GF-D8 (cell line): ENCODE data around the gene TSEN34.
"Not testable (repeated sequence)": the region's sequence is repeated elsewhere in the genome, so short reads cannot be mapped to it uniquely, and the experiment has no call there.

Source experiments
- DNase-seq: peaks from one replicate; lab custom pipeline; 2025; lab: John Stamatoyannopoulos, UW

TSEN34 gene

DNA sequence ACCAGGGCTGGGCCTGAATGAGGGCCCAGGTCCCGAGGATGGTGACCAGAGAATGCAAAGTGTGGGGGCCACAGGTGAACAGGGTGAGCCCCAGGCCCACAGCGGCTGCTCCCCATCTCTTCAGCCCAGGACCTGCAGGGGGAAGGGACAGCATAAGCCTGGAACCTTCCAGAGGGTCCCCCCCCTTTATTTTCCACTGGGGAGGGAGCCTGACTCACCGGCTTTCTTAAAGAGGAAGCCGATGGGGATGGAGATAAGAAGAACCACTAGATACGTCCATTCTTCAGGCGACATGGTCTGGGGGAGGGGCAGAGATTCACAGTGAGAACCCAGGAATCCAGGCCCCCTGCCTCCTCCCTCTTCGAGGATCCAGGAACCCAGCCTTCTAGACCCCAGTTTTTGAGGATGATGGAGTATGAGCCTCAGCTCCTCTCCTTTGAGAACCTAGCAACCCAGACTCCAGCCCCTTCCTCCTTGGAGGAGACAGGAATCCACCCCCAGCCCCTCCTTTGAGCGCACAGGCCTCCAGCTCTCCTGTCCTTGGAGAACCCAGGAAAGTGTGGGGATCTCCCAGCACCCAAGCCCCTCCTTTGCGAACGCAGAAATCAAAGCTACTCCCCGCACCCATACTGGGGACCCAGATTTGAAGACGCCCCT, 2.8 kb upstream of the TSEN34 start:
- DNase-seq = peak; percentile 91

DNA sequence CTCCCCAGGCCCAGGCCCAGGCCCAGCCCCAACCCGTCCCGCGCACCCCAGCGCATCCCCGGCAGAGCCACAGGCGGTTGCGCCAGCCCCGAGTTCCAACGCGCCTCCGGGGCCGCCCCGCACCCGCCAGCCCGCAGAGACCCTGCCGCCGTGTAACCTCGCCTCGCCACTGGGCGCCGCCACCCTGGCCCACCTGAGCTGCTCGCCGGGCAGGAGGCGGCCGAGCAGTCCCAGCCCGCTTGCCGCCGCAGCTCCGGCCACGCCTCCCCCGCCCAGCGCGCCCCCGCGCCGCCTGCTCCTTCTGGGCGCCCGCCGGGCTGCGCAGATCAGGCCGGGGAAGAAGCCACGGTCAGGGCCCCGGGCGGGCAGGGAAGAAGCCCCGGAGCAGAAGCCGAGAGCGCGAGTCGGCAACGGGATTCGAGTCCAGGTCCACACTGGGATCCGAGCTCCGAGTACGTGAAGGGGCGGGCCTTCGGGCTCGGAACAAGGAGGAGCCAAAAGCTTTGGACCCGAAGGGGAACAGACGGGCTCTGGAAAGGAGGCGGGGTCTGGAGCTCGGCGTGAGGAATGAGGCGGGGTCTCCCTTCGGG, 1.9 kb upstream of the TSEN34 start, which contains the start of gene MBOAT7:
TSS of gene MBOAT7 (minus strand) at position 436 of the 590 bp plus-strand sequence. CDS start 1,072 bp downstream, outside the sequence.
- no peak for DNase-seq

DNA sequence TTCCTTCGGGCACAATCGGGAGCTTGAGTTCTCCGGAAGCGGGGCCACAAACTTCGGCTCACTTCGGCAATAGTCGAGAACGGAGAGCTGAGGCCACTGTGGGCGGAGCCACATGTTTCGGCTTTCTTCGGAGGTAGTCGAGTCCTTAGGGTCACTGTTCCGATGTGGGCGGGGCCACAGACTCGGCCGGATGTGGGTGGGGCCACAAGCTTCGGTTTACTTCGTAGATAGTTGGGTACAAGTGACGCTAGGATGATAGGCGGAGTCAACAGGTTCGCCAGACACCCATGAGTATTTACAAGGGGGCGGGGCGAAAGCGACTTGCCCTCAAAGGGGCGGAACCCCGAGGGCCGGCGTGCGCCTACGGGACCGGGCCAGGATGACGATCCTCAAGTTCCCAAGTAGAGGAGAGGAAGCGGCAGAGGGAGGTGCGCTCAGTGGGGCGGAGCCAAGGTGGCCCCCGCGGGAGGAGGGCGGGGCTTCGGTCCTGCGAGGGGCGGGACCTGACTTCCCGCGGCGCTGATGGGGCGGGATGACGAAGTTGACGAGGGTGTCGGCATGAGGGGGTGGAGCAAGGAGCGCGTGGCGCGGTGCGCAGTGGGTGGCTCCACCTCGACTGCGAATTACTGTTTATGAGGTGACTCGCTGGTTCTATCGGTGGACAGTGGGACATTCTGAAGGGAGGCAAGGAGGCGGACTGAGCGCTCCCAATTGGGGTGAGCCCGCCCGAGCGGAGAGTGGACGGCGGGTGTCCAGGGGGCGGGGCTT, 1.2 kb upstream of the TSEN34 start:
- DNase-seq = peak; percentile 99

DNA sequence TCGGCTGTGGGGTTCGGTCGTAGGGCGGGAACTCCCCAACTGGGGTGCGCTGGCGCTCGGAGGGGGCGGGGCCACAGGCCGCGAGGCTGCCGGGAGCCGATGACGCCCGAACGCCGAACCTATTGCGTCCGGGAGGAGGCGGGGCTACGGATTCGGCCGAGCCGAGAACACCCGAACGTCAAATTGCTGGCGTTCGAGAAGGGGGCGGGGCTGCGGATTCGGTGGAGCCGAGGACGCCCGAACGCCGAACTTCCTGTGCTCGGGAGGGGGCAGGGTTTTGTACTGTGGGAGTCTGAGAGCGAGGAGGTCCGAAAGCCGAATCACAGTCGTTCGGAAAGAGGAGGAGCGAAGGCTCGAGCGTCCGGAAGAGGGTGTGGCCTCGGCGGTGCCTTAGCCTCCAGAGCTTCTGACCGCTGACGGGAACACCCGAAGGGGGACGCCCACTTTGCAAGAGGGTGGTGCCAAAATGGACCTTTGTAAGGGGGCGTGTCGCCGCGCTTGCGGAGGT, 551 bp upstream of the TSEN34 start:
- peak; percentile 98 for DNase-seq

DNA sequence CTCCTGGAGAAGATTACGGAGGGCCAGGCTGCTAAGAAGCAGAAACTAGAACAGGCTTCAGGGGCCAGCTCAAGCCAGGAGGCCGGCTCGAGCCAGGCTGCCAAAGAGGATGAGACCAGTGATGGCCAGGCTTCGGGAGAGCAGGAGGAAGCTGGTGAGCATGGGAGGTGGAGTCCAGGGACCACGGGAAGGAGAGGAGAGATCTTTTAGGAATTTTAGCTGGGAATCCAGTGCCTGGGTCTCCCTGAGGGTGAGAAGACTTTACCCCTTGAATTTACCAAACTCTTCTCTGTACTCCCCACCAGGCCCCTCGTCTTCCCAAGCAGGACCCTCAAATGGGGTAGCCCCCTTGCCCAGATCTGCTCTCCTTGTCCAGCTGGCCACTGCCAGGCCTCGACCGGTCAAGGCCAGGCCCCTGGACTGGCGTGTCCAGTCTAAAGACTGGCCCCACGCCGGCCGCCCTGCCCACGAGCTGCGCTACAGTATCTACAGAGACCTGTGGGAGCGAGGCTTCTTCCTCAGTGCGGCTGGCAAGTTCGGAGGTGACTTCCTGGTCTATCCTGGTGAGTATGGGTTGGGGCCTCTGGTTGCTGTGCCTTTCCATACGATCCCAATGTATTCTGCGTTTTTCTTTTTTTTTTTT, 824 bp downstream of the TSEN34 start:
- DNase-seq = no peak

DNA sequence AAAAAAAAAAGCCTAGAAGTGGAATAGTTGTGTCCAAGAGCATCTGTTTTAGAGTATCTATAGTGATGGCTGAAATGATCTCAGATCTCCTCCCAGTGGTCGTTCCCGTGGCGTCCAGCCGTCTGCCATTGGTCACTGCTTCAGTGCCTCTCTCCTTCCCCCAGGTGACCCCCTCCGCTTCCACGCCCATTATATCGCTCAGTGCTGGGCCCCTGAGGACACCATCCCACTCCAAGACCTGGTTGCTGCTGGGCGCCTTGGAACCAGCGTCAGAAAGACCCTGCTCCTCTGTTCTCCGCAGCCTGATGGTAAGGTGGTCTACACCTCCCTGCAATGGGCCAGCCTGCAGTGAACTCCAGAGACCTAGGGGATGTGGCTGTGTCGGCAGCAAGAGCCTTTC, 1.9 kb downstream of the TSEN34 start:
- DNase-seq = no peak

DNA sequence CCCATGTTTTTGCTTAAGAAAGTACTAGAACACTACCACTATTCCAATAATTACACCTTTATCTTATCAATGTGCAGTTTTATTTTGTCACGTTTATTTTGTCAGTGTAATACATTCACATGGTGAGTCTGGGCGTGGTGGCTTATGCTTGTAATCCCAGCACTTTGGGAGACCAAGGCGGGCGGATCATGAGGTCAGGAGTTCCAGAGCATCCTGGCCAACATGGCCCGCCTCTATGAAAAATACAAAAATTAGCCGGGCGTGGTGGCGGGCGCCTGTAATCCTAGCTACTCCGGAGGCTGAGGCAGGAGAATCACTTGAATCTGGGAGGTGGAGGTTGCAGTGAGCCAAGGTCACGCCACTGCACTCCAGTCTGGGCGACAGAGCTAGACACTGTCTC, 3.4 kb downstream of the TSEN34 start:
- not testable (repeated sequence) for DNase-seq

DNA sequence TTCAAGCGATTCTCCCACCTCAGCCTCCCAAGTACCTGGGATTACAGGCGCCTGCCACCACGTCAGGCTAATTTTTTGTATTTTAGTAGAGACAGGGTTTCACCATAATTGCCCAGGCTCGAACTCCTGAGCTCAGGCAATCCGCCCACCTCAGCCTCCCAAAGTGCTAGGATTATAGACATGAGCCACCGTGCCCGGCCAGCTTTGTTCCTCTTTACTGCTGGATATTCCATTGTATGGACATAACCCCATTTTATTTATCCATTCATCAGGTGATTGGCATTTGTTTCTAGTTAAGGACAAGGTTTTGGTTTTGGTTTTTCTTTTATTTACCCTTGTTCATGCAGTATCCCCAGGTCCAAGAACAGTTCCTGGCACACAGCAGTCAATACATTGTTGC, 5.4 kb downstream of the TSEN34 start:
- DNase-seq = no peak

DNA sequence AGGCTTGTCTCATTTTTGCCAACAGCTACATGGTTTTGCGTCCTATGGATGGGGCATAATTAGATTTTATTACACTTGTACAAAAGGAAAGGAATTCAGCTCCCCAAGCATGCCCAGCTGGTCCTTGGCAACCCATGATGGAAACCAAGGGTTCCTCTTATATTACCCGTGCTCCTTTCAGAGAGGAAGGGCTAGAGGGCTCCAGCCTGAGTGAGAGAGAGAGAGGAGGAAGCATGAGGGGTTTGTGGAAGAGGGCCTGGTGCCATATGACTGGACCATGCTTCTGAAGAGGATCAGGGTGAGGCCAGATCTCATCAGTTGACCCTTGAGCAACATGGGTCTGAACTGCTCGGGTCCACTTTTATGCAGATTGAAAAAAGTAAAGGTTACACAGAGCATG, 6.0 kb downstream of the TSEN34 start:
- no peak for DNase-seq

DNA sequence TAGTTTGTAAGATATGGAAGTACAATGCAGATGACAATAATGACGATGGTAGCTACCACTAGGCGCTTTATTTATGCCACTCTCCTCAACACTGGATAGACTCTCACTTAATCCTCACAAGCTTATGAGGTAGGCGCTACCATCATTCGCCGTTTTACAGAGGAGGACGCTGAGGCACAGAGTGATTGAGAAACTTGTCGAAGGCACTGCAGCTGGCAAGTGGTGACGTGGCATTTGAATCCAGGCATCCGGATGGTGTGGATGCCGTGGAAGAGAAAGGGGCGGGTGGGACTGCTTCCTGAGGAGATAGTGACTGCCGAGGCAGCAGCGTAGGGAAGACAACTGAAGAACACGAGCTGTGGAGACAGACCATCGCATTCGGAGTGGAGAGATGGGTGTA, 8.3 kb downstream of the TSEN34 start:
- no peak for DNase-seq

DNA sequence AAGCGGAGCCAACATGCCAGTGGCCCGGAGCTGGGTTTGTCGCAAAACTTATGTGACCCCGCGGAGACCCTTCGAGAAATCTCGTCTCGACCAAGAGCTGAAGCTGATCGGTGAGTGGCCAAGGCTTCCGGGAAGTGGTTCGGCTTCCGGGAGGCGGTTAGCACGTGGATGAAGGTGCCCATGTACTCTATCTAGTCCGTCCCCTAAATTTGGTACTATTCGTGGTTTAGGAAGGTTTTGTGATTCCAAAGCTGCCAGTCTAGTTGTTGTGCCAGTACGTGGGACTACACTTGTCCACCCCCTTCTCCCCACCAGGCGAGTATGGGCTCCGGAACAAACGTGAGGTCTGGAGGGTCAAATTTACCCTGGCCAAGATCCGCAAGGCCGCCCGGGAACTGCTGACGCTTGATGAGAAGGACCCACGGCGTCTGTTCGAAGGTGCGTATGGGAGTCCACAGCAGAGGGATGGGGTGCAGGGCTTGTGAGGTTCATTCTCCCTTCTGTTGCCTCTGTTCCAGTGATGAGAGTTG, 10.1 kb downstream of the TSEN34 start:
- DNase-seq = no peak

DNA sequence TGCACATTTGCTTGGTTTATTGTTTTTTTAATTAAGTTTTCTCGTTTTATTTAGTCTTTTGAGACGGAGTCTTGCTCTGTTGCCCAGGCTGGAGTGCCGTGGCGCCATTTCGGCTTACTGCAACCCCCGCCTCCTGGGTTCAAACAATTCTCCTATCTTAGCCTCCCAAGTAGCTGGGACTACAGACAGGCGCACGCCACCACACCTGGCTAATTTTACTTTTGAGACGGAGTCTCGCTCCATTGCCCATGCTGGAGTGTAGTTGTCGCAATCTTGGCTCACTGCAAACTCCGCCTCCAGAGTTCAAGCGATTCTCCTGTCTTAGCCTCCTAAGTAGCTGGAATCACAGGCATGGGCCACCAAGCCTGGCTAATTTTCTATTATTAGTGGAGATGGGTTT, 10.9 kb downstream of the TSEN34 start:
- no peak for DNase-seq

DNA sequence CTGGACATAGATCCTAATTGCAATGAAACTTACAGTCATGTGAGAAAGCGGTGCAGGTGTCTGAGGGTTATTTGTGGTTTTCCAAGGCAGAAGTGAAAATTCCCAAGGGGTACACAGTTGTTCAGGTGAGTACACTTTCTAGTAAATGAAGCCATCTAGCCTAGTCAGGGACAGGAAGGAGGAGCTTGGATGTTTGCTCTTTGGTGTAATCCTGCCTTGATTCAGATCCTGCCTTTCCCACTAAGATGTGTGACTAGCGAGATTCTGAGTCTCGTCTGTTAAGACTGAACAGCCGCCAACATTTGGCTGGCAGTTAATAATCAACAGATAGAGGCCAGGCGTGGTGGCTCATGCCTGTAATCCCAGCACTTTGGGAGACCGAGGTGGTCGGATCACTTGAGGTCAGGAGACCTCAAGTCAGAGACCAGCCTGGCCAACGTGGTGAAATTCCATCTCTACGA, 12.1 kb downstream of the TSEN34 start:
- no peak for DNase-seq

DNA sequence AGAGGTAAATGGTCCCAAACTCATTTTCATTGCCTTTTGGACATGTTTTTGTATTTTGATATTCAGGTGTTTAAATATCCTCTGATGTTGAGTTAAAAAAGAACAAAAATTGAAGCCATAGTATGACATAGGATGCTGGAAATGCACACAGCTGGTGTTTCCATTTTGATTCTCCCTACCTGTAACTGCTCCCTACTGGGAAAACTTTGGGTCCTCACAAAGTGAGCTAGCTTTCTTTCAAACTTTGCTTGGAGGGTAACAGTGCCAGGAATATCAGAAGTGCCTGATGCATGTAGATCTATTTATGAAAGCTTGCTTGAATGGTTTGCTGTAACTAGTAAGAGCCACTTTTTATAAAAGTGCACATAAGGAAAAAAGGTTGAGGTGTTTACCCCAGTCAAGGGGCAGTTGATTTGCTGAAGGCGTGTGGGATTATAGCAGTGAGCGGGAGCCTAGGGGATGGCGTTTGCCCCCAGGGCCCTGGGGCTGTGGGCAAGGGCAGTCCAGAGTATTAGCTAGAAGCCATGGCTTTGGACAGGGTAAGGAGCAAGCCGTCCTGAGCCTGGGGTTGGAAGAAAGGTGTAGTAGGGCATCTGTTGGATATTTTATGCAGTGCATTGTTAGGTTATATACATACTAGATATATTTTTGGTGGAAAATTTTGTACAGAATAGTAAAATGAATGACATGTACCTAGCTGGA, 13.8 kb downstream of the TSEN34 start:
- no peak for DNase-seq

DNA sequence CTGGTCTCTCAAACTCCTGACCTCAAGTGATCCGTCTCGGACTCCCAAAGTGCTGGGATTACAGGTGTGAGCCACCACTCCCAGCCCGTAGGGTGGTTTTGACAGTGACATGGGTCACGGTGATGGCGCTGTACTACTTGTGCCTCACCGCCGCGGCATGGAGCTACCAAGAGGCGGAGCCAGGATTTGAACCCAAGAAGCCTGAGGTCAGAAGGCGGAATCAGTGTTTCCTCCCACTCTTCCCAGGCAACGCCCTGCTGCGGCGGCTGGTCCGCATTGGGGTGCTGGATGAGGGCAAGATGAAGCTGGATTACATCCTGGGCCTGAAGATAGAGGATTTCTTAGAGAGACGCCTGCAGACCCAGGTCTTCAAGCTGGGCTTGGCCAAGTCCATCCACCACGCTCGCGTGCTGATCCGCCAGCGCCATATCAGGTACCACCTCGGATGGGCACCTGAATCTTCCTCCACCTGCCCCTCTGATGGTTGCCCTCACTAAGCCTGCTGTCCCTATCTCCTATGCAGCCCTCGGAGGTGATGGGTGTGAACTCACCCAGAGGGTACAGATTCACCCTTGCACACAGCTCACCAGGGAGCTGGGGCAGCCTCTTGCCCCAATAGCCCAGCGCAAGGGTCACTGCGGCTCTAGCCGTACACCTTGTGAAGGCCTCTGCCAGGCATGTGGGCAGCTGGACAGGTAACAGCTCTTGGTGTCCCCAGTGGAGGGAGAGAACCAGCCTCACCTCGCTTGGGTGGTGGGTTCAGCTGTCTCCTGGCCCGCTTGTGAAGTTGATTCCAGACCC, 15.1 kb downstream of the TSEN34 start:
- no peak for DNase-seq

DNA sequence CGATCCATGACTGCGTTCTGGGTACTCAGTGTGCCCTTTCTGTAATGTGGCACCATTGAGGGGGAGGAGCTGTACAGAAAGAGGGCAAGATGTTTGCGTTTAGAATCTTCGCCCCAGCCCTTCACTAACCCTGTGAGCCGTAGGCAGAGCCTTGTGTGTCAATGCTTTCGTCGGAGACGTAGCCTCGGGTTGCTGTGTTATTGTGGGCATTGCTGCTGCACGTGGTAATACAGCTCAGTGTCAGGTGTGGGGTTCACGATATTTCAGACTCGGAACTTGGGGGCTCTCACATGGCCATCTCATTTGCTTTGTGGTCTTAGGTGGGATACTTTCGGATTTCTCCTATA, 15.7 kb downstream of the TSEN34 start:
- no peak for DNase-seq

DNA sequence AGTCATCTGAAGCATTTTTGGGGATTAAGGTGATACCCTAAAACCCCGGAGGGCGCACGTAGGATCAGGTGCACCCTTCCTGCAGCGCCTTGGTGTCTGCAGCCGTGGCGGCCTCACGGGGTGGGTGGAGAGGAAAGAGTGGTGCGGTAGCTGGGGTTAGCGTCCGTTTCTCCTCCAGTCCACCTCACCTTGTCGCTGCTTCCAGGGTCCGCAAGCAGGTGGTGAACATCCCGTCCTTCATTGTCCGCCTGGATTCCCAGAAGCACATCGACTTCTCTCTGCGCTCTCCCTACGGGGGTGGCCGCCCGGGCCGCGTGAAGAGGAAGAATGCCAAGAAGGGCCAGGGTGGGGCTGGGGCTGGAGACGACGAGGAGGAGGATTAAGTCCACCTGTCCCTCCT, 16.1 kb downstream of the TSEN34 start:
- DNase-seq = not testable (repeated sequence)

DNA sequence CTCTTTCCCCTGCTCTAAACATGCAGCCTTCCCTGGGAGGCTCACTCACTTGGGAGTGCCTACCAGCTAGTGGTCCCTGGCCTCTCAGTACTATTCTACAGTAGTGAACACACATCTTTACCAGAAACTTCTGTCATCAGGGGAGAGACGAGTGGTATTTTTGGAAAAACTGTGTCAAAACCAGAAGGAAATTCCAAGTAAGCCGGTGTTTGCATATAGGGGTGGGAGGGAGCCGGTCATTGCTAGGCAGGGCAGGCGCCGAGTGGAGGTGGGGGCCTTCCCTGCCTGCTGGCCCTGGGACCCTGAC, 16.5 kb downstream of the TSEN34 start:
- DNase-seq = no peak

DNA sequence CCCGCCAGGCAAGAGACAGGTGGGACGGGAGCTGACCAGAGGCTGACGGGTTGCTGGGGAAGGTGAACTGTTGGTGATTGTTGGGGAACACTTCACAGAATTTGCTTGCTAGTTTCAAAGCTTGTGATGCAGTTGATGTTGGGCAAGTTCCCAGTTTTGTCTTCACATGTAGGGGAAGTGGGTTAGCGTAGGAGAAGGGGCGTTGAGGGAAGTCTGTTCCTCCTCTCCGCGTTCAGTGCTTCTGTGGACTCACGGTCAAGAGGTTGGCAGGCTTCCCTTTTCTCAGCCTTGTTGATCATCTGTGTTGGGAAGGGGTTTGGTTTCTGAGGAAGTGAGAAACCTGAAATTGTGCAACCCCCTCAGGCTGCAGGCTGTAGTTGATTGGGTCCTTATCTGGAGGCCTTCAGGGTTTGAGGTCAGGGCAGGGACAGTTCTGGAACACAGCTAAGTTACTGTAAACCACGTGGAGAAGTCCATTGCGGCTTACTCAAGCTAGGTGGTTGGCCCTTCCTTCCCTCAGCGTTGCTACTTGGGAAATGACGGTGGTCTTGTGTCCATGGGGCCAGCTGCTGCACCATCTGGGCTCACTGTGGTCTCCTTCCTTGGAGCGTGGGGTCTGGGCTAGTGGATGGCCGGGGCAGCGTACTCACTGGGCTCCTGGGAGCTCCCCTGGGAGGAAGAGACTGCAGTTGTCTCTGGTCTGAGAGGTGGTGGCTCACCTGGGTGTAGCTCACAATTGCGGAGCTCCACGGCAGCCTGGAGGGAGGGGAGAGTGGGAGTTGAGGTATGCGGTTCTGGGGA, 17.1 kb downstream of the TSEN34 start:
- DNase-seq = peak; percentile 100

DNA sequence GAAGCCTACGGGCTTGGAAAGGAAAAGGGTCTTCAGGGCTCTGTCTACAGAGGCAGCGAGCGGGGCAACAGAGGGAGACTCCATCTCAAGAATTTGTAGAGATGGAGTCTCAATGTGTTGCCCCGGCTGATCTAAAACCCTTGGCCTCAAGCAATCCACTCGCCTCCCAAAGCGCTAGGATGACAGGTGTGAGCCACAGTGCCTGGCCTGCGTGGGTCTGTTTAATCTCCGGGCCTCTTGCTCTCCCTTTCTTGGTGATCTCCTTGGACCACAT, 17.6 kb downstream of the TSEN34 start:
- DNase-seq = no peak
